HG02981 (cell line): Measurements from ENCODE around the gene LRP1.

ENCODE experiments used
- ATAC-seq: cut with Tn5 transposase; IDR thresholded peaks from one replicate; pipeline ENCODE4 v1.9.1; 2021; ENCODE audit warnings: mild to moderate bottlenecking, moderate library complexity; ENCODE audit not compliant: unreplicated experiment

The LRP1 gene

DNA sequence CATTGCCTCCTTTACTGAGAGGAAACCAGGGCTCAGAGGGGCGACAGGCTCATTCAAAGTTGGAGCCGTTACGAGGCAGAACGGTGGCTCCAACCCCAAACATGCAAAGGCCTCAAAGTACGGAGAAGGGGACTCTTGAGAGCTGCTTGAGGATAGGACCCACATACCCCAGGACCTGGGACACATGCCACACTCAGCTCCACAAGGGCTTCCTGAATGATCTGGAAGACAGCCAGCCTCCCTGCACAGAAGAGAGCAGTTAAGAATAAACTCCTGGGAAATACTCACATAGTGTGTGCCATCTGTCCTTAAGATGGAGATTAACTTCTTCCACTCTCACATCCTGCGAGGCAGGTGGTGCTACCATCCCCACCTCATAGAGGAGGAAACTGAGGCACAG, 61.8 kb downstream of the LRP1 start:
- ATAC-seq = no peak

DNA sequence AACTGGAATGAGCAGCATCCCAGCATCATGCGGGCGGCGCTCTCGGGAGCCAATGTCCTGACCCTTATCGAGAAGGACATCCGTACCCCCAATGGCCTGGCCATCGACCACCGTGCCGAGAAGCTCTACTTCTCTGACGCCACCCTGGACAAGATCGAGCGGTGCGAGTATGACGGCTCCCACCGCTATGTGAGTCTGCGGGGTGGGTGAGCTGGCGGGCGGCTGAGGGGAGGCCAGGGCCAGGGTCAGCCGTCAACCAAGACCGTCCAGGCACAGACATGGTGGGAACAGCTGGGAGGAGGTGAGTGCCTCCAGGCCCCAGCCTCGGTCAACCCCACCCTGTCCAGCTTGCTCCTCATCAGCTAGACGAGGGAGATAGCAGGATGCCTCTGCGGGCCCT, 62.5 kb downstream of the LRP1 start:
- no peak for ATAC-seq

DNA sequence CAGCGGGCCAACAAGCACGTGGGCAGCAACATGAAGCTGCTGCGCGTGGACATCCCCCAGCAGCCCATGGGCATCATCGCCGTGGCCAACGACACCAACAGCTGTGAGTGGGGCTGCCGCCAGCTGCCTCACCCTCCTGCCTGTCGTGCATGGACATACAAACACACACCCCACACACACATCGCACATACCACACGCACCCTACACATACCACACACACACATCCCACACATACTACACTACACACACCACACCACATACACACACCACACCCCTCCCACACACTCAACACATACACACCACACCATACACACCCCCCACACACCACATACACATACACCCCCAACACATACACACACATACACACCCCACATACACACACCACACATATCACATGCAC, 63.1 kb downstream of the LRP1 start:
- ATAC-seq = no peak

DNA sequence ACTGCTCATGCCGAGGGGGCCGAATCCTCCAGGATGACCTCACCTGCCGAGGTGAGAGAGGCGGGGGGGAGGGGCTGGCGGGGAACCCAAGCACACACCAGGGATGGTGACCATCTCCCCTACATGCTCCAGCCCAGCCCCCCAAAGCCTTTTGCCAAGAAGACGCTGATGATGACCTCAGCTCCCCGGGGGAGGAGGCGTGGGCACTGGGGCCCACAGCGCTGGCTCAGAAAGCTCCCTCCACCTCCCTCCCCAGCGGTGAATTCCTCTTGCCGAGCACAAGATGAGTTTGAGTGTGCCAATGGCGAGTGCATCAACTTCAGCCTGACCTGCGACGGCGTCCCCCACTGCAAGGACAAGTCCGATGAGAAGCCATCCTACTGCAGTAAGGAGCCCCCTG, 64.6 kb downstream of the LRP1 start:
- no peak for ATAC-seq

DNA sequence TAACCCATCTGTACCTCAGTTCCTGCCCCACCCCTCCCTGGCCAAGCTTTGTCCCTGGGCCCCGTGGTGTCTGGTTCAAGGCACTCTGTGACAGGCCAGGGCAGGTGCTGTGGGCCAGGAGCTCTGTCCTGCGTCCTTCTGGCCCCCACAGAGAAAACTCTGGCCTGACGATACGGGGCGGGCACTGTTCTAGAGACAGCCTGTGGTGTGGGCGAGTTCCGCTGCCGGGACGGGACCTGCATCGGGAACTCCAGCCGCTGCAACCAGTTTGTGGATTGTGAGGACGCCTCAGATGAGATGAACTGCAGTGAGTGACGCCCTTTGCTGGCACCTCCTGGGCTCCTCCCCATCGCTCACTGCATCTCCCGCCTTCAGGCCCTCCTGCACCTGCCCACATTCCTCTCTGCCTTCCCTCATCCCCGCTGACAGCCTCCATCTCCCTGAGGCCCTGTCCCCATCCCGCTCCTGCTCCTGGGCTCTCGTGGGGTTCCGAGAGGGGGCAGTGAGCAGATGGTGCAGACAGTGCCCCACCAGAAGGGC, 65.5 kb downstream of the LRP1 start:
- ATAC-seq = no peak

DNA sequence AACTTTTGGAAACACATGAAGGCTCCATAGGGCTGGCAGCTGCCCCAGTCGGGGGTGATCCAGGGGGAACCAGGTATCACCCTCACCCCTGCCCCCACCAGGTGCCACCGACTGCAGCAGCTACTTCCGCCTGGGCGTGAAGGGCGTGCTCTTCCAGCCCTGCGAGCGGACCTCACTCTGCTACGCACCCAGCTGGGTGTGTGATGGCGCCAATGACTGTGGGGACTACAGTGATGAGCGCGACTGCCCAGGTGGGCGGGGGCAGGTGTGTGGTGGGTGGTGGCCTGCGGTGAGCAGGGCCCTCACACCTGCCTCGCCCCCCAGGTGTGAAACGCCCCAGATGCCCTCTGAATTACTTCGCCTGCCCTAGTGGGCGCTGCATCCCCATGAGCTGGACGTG, 66.0 kb downstream of the LRP1 start:
- no peak for ATAC-seq

DNA sequence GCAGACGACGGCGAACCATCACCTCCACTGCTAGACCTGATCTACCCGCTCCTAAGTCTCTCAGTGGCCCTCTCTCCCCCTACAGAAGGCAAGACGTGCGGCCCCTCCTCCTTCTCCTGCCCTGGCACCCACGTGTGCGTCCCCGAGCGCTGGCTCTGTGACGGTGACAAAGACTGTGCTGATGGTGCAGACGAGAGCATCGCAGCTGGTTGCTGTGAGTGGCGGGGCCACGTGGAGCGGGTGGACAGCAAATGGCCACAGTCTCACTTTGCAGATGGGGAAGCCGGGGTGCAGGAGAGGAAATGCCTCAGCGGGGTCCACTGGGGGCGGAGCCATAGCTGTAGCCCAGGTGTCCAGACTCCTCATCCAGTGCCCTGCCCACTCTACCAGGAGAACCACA, 66.9 kb downstream of the LRP1 start:
- no peak for ATAC-seq

DNA sequence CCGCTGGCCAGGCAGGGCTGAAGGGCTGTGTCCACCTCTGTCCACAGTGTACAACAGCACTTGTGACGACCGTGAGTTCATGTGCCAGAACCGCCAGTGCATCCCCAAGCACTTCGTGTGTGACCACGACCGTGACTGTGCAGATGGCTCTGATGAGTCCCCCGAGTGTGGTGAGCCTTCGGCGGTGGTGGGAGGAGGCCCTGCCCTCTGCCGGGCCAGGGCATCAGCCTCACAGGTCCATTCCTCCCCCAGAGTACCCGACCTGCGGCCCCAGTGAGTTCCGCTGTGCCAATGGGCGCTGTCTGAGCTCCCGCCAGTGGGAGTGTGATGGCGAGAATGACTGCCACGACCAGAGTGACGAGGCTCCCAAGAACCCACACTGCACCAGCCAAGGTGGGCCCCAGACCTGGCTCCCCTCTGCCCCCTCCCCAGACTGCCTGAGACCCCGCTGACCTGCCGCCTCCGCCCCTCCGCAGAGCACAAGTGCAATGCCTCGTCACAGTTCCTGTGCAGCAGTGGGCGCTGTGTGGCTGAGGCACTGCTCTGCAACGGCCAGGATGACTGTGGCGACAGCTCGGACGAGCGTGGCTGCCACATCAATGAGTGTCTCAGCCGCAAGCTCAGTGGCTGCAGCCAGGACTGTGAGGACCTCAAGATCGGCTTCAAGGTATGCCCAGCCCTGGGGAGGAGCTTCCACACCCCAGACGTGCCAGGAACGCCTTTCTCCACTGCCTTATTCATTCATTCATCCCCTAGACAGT, 67.5 kb downstream of the LRP1 start:
- no peak for ATAC-seq

DNA sequence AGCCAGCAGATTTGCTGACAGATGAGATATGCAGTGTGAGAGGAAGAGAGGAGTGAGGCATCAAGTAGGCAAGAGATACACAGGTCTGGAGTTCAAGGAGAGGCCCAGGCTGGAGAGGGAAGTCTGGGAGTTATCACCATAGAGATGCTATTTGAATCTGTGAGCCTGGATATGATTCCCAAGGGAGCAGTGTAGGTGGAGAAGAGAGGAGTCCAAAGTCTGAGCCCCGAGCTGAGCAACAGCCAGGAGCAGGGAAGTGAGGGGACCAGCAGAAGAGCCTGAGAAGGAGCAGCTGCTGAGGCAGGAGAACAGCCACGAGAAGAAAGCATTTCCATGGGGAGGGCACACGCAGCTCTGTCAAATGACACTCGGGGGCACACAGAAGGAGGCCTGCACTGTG, 68.2 kb downstream of the LRP1 start:
- no peak for ATAC-seq

DNA sequence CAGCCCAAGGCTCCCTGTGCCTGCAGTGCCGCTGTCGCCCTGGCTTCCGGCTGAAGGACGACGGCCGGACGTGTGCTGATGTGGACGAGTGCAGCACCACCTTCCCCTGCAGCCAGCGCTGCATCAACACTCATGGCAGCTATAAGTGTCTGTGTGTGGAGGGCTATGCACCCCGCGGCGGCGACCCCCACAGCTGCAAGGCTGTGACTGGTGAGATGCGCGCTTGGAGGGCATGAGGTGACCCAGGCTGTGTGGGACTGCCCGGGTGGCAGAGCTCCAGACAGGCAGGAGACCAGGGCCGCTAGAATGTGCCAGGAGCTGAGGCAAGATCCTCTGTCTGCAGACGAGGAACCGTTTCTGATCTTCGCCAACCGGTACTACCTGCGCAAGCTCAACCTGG, 68.7 kb downstream of the LRP1 start:
- ATAC-seq = no peak

DNA sequence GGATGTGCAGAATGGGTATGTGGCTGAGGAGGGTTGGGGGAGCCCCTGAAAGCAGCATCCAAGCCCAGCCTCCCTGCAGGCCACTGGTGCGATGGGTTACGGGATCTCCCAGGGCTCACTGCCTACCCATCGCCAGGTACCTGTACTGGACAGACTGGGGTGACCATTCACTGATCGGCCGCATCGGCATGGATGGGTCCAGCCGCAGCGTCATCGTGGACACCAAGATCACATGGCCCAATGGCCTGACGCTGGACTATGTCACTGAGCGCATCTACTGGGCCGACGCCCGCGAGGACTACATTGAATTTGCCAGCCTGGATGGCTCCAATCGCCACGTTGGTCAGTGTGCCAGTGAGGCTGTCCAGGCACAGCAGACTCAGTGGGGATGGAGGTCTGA, 70.0 kb downstream of the LRP1 start:
- no peak for ATAC-seq

DNA sequence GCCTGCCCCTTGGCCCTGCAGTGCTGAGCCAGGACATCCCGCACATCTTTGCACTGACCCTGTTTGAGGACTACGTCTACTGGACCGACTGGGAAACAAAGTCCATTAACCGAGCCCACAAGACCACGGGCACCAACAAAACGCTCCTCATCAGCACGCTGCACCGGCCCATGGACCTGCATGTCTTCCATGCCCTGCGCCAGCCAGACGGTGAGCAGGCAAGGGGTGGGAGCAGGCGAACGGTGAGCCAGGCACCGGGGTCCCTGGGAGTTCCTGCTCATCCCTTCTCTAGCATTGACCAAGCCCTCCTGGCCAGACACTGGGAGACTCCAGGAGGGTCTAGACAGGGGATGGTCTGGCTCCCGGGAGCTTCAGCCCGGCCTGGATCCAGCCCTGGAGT, 70.9 kb downstream of the LRP1 start:
- ATAC-seq = no peak

DNA sequence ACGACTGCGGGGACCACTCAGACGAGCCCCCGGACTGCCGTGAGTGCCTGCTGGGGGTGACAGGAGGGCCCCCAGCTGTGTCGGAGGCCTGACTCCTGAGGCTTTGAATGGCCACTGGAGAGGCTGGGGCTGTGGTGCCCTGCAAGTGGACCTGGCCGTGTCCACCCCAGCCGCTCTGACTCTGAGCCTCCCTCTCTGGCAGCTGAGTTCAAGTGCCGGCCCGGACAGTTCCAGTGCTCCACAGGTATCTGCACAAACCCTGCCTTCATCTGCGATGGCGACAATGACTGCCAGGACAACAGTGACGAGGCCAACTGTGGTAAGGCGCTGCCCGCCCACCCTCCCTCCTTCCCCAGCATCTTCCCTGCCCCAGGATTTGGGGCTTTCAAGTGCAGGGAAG, 72.2 kb downstream of the LRP1 start:
- ATAC-seq = no peak

DNA sequence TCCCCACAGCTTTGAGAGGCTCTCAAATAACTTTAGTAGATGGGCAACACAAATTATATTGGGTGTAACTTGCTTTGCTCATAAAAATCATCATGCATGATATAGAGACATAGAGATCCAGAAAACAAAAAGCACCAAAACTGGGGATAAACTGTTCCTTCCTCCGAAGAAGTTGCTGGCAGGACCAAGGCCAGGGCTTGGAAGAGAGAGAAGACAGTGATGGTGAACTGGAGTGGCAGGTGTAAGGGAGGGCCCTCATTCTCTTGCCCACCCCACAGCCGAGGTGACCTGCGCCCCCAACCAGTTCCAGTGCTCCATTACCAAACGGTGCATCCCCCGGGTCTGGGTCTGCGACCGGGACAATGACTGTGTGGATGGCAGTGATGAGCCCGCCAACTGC, 72.9 kb downstream of the LRP1 start:
- no peak for ATAC-seq

DNA sequence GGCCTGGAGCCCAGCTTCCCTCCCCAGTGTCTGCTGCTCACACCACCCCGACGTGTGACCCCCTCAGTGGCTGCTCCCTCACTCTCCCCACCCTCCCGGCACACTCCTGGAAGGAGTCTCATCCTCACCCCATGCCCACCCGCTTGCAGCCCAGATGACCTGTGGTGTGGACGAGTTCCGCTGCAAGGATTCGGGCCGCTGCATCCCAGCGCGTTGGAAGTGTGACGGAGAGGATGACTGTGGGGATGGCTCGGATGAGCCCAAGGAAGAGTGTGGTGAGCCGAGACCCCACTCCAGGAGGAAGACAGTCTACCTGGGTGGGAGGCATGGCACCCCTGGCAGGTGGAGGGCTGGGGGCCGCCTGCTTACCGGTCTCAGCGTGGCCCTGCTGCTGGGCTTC, 73.3 kb downstream of the LRP1 start:
- no peak for ATAC-seq

DNA sequence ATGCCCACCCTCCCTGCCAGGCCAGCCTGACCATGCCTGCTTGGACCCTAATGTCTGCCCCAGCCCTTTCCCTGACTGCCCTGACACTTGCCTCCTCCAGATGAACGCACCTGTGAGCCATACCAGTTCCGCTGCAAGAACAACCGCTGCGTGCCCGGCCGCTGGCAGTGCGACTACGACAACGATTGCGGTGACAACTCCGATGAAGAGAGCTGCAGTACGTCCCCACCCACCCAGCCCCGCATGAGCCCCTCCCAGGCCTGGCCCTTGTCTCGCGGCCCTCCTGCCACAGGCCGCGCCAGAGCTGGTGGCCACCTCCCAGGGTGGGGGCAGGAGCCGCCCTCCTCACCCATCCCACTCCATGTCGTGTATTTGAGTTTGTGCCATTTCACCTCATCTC, 74.0 kb downstream of the LRP1 start:
- no peak for ATAC-seq

DNA sequence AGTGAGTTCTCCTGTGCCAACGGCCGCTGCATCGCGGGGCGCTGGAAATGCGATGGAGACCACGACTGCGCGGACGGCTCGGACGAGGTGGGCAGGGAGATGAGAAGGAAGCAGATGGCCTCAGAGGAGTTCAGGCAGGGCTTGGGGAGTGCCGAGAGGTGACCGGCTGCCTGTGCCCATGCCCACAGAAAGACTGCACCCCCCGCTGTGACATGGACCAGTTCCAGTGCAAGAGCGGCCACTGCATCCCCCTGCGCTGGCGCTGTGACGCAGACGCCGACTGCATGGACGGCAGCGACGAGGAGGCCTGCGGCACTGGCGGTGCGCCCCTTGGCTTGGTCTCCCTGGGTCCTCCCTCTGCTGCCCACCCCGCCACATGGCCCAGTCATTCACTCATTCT, 74.9 kb downstream of the LRP1 start:
- no peak for ATAC-seq

DNA sequence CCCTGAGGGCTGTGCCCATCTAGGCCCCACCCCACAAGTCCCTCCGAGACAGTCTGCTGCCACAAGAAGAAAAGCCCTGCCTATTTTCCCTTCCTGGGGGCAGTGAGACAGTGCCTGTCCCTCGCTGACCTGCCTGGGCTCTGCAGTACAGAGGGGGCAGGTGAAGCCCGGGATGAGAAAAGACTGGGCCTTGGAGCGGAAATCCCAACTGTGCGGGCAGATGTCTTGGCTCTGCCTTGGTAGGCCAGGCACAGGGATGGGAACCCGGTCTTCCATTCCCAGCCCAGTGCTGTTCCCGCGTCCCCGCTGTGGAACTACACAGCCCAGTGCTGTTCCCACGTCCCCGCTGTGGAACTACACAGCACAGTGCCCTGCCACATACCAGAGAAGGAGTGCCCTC, 75.5 kb downstream of the LRP1 start:
- no peak for ATAC-seq

DNA sequence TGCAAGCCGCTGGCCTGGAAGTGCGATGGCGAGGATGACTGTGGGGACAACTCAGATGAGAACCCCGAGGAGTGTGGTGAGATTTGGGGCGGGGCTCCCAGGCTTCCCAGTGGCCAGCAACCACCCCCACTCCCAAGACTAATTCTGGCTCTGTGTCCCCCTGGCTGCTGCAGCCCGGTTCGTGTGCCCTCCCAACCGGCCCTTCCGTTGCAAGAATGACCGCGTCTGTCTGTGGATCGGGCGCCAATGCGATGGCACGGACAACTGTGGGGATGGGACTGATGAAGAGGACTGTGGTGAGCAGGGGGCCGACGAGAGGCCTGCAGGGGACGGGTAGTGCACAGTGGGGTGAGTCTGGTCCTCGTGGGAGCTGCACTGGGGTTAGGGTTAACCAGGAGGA, 76.2 kb downstream of the LRP1 start:
- ATAC-seq = no peak

DNA sequence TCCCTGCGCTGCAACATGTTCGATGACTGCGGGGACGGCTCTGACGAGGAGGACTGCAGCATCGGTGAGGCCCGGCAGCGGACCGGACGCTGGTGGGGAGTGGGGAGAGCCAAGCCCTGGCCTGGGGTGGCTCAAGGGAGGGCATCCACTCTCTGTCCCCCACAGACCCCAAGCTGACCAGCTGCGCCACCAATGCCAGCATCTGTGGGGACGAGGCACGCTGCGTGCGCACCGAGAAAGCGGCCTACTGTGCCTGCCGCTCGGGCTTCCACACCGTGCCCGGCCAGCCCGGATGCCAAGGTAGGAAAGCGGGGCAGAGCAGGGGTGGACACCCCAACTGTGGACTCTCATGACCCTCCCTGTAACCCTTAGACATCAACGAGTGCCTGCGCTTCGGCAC, 76.9 kb downstream of the LRP1 start:
- ATAC-seq = no peak

DNA sequence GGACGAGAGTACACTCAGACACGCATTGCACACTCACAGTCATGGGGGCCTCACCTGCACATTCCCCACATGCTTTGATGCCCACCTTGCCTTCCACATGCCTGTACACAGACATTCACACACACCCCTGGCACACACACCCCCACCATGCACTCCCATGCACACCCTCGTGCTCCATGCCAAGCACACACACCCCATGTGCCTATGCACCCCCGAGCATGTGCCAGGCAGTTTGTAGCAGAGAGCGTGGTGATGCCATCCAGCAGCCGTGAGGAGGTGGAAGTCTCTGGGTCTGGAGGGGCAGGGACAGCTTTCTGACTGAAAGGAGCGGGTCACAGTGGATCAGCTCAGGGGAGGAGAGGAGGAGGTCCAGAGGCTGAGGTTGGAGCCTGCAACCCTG, 77.6 kb downstream of the LRP1 start:
- ATAC-seq = no peak

DNA sequence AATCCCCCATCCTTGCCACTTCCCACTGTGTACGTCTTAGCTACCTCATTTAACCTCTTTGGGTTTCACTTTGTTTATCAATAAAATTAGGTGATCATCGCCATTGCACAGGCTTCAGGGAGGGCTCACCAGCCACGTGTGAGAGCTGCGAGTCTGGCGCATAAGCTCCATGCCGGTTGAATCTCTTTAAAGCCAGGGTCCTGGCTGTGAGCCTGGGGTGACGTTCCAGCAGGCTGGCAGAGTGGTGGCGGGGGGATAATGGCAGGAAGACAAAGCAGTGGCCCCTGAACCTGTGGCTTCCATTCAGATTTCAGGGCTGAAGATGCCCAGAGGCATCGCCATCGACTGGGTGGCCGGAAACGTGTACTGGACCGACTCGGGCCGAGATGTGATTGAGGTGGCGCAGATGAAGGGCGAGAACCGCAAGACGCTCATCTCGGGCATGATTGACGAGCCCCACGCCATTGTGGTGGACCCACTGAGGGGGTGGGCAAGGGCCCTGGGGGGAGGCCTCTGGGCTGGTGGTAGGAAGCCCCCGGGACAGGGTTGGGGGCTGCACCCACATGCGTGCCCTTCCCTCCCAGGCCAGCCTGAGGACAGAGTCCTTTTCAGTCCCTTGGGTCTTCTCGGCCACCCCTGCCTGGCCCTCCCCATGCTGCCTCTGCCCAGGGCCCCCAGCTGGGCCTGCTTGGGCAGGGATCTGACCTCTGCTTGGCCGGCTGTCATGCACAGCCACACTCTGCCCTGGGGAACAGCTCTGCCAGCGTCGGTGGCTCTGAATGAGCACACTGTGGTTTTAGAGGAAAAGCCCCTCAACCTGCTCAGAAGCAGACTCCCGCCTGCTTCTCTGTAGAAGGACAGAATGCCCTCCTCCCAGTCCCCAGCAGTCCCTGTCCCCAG, 79.7 kb downstream of the LRP1 start:
- ATAC-seq = no peak
